HL-60/S4 (cell line): ENCODE results near the gene PIP5K1A.

Experiments
- in situ Hi-C: fragments of 300-500 bp; cut with MboI; formaldehyde crosslinking; loops from 2 replicates; pipeline ENCODE4 v1.14.3; 2022; ENCODE audit warnings: low sequenced_read_pairs

The PIP5K1A gene

DNA sequence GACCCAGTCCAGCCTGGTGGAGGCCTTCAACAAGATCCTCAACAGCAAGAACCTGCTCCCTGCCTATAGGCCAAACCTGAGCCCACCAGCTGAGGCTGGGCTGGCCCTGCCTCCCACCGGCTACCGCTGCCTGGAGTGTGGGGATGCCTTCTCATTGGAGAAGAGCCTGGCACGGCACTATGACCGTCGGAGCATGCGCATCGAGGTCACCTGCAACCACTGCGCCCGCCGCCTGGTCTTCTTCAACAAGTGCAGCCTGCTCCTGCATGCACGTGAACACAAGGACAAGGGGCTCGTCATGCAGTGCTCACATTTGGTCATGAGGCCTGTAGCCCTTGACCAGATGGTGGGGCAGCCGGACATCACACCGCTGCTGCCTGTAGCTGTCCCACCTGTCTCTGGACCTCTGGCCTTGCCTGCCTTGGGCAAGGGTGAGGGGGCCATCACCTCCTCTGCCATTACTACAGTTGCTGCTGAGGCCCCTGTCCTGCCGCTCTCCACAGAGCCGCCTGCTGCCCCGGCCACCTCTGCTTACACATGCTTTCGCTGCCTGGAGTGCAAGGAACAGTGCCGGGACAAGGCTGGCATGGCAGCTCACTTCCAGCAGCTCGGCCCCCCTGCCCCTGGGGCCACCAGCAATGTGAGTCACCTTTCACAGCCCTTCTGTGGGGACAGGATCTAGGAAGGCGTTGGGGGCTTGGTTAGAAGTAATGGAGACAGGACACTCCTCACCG is 89.6 kb downstream of the PIP5K1A start:
- in situ Hi-C loops = no loop called here

GRCh38 chr1:151288502-151288901 is 90.2 kb downstream of the PIP5K1A start:
- in situ Hi-C loops = no loop called here

GRCh38 chr1:151289080-151289935 is 91.0 kb downstream of the PIP5K1A start:
- in situ Hi-C loops = no loop called here

GRCh38 chr1:151289991-151290708 is 91.8 kb downstream of the PIP5K1A start:
- in situ Hi-C loops = no loop called here

DNA sequence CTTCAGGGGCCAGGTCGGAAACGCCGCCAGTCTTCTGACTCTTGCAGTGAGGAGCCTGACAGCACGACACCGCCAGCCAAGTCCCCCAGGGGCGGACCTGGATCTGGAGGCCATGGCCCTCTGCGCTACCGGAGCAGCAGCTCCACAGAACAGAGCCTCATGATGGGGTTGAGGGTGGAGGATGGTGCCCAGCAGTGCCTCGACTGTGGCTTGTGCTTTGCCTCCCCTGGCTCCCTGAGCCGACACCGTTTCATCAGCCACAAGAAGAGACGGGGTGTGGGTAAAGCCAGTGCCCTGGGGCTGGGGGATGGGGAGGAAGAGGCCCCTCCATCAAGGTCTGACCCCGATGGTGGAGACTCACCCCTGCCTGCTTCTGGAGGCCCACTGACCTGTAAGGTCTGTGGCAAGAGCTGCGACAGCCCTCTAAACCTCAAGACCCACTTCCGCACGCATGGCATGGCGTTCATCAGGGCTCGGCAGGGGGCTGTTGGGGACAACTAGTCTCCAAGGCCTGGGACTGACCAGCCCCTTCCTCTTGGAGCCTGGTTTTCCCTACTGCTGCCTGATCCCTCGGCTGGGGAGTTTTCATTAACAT is 92.5 kb downstream of the PIP5K1A start:
- in situ Hi-C loops = no loop called here

- in situ Hi-C loops = no loop called here
Measured at GRCh38 chr1:151292207-151293030, 94.1 kb downstream of the PIP5K1A start.

DNA sequence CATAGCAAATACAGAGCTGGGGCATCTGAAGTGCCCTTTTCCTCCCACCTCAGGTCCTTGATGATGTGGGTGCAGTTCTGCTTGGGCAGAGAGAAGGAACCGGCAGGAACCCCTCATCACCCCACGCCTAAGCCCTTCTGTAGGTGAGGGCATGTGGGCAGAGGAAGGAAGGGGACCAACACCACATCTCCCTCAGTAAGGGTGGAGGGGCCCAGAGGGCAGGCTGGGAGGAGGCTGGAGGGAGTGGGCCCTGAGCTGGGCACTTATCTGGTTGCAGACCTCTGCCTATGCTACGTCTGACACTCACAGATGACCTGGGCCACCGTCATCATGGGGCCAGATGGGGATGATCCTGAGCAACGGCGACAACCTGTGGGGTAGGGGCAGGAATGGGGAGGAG is 94.7 kb downstream of the PIP5K1A start:
- in situ Hi-C loops = no loop called here

GRCh38 chr1:151294742-151295462 is 96.5 kb downstream of the PIP5K1A start:
- in situ Hi-C loops = no loop called here
